ENCODE data around the gene PTPRT. TPM values are rescaled to one million over a fixed set of nuclear protein-coding genes. Genes with fewer than 3 reads are reported as not detected.
"Not testable (repeated sequence)": the region's sequence is repeated elsewhere in the genome, so short reads cannot be mapped to it uniquely, and the experiment has no call there.

PTPRT gene
- polyA plus RNA-seq, 1 of the 3 experiments (the other 2 are of a cell fraction) = not detected

DNA sequence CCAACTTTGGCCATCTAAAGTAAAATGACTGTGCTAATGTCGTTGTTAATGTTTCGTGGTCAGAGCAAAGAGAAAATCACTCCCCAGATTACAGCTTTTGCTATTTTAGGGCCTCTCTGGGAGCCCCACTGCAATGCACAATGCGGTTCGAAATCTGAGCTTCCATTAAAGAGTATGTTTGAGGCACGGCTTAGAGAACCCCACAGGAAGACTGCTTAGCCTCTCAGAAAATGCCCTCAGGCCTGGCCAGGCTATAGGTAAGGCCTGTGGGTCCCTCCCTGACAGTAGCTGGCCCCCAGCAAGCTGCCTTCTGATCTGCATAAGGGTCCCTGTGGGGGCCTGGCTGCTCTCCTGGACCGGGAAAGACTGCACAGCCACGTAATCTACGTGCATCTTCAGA lies 274.6 kb downstream of the PTPRT start (continued):
- TF ChIP-seq, protein P1, sequence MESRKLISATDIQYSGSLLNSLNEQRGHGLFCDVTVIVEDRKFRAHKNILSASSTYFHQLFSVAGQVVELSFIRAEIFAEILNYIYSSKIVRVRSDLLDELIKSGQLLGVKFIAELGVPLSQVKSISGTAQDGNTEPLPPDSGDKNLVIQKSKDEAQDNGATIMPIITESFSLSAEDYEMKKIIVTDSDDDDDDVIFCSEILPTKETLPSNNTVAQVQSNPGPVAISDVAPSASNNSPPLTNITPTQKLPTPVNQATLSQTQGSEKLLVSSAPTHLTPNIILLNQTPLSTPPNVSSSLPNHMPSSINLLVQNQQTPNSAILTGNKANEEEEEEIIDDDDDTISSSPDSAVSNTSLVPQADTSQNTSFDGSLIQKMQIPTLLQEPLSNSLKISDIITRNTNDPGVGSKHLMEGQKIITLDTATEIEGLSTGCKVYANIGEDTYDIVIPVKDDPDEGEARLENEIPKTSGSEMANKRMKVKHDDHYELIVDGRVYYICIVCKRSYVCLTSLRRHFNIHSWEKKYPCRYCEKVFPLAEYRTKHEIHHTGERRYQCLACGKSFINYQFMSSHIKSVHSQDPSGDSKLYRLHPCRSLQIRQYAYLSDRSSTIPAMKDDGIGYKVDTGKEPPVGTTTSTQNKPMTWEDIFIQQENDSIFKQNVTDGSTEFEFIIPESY (IDR thresholded peaks at IDR 0.05; ENCODE audit: borderline replicate concordance, low read depth) = no peak

GRCh38 chr20:42914302-42914701 lies 275.4 kb downstream of the PTPRT start:
- Histone ChIP-seq H3K27ac (ENCODE audit: low read depth in 2 of 2, low read length in 1 of 2) (no peak overlapping the region), H3F3A (replicated peaks; ENCODE audit: insufficient read depth) (no peaks in the 10 kb centered on the region), H2AFZ (ENCODE audit: low read depth) (no peak overlapping the region), H3K4me3 (ENCODE audit: low read depth in 2 of 2, low read length in 1 of 2) (no peak overlapping the region), H3K79me2 (ENCODE audit: insufficient read depth) (no peaks in the 10 kb centered on the region), H3K36me3 (replicated peaks in 1 of 2; ENCODE audit: control insufficient read depth in 1 of 2, insufficient read depth in 2 of 2, low read length in 1 of 2) (no peaks in the 10 kb centered on the region), H3K4me2 (no peak overlapping the region), H3K9ac (no peak overlapping the region), H3K4me1 (ENCODE audit: control insufficient read depth in 1 of 2, insufficient read depth in 2 of 2, low read depth in 1 of 2, low read length in 1 of 2) (no peaks in the 10 kb centered on the region), H3K9me2 (no peaks in the 10 kb centered on the region), H3K9me3 (no peaks in the 10 kb centered on the region), H4K20me1 (ENCODE audit: insufficient read depth) (no peaks in the 10 kb centered on the region), H3K27me3 (ENCODE audit: insufficient read depth) (no peaks in the 10 kb centered on the region)
- 27% methylated on average over 5 of the region's 5 CpGs for WGBS (ENCODE audit: low lambda C conversion rate)
- CTCF ChIA-PET = no interaction called here
- TF ChIP-seq RXRA (IDR thresholded peaks at IDR 0.05; ENCODE audit: borderline replicate concordance, low read depth) = no peak
- TF ChIP-seq USF1 (IDR thresholded peaks at IDR 0.05; ENCODE audit: borderline replicate concordance, low read depth) = no peak
- no peak for TF ChIP-seq CTCF (IDR thresholded peaks at IDR 0.05)
- TF ChIP-seq ELF1 (IDR thresholded peaks at IDR 0.05) = no peak
- TF ChIP-seq FOXJ3 (CRISPR knock-in tag; IDR thresholded peaks at IDR 0.05) = no peak
- no peak for TF ChIP-seq TAF1 (IDR thresholded peaks at IDR 0.05; ENCODE audit: borderline replicate concordance, low read depth, low read length)
- TF ChIP-seq MEF2A (IDR thresholded peaks at IDR 0.05; ENCODE audit: borderline replicate concordance, low read depth) = no peak
- no peak for TF ChIP-seq RCOR1 (IDR thresholded peaks at IDR 0.05; ENCODE audit: low read length)
- no peak for TF ChIP-seq NFIC (IDR thresholded peaks at IDR 0.05; ENCODE audit: borderline replicate concordance)
- no peak for TF ChIP-seq SMC3 (IDR thresholded peaks at IDR 0.05; ENCODE audit: low read depth, low read length)
- no peak for TF ChIP-seq GATA2 (CRISPR knock-in tag; IDR thresholded peaks at IDR 0.05)
- TF ChIP-seq, protein P2, sequence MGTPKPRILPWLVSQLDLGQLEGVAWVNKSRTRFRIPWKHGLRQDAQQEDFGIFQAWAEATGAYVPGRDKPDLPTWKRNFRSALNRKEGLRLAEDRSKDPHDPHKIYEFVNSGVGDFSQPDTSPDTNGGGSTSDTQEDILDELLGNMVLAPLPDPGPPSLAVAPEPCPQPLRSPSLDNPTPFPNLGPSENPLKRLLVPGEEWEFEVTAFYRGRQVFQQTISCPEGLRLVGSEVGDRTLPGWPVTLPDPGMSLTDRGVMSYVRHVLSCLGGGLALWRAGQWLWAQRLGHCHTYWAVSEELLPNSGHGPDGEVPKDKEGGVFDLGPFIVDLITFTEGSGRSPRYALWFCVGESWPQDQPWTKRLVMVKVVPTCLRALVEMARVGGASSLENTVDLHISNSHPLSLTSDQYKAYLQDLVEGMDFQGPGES (IDR thresholded peaks at IDR 0.05; ENCODE audit: low read depth, low read length) = no peak
- TF ChIP-seq EP300 (IDR thresholded peaks at IDR 0.05; ENCODE audit: borderline replicate concordance in 1 of 2, low read depth in 1 of 2, low read length in 1 of 2) = no peak
- TF ChIP-seq RAD21 (IDR thresholded peaks at IDR 0.05; ENCODE audit: low read length) = no peak
- no peak for TF ChIP-seq NRF1 (IDR thresholded peaks at IDR 0.05; ENCODE audit: low read depth, low read length)
- DNase-seq = no peak
- POLR2A ChIA-PET = no interaction called here

- H3K9ac ChIP-seq; H3F3A ChIP-seq (replicated peaks; ENCODE audit: insufficient read depth); H4K20me1 ChIP-seq (ENCODE audit: insufficient read depth); H3K27ac ChIP-seq (ENCODE audit: low read depth in 2 of 2, low read length in 1 of 2); H3K4me2 ChIP-seq; H3K79me2 ChIP-seq (ENCODE audit: insufficient read depth); H3K9me3 ChIP-seq; CTCF ChIA-PET; H3K4me3 ChIP-seq (ENCODE audit: low read depth in 2 of 2, low read length in 1 of 2); DNase-seq; H3K9me2 ChIP-seq; H3K27me3 ChIP-seq (ENCODE audit: insufficient read depth); POLR2A ChIA-PET; H3K36me3 ChIP-seq (replicated peaks in 1 of 2; ENCODE audit: control insufficient read depth in 1 of 2, insufficient read depth in 2 of 2, low read length in 1 of 2); H2AFZ ChIP-seq (ENCODE audit: low read depth); H3K4me1 ChIP-seq (ENCODE audit: control insufficient read depth in 1 of 2, insufficient read depth in 2 of 2, low read depth in 1 of 2, low read length in 1 of 2): not testable (repeated sequence)
- WGBS (ENCODE audit: low lambda C conversion rate) = 5% methylated on average over 2 of the region's 2 CpGs
Measured at GRCh38 chr20:42910808-42911207, 278.9 kb downstream of the PTPRT start.

Data from SK-N-SH (cell line).